HG03558 (cell line): ENCODE results near the gene ACAT2.
"Not testable (repeated sequence)": the region's sequence is repeated elsewhere in the genome, so short reads cannot be mapped to it uniquely, and the experiment has no call there.

Experiments
- ATAC-seq: cut with Tn5 transposase; IDR thresholded peaks from one replicate; pipeline ENCODE4 v1.9.1; 2021; ENCODE audit warnings: moderate number of reproducible peaks; ENCODE audit not compliant: unreplicated experiment; ENCODE audit errors: extremely low read depth

Gene ACAT2

GRCh38 chr6:159729598-159730331, 32.1 kb upstream of the ACAT2 start:
- no peak for ATAC-seq

GRCh38 chr6:159730332-159730676, 31.5 kb upstream of the ACAT2 start:
- no peak for ATAC-seq

GRCh38 chr6:159732550-159732949, 29.3 kb upstream of the ACAT2 start:
- not testable (repeated sequence) for ATAC-seq

GRCh38 chr6:159733395-159733794, 28.4 kb upstream of the ACAT2 start:
- not testable (repeated sequence) for ATAC-seq

- ATAC-seq, result no peak
Observed at GRCh38 chr6:159736908-159737307, 24.9 kb upstream of the ACAT2 start.

- no peak for ATAC-seq
Observed at GRCh38 chr6:159739341-159739740, 22.5 kb upstream of the ACAT2 start.

- ATAC-seq, result no peak
Observed at GRCh38 chr6:159742165-159742564, 19.7 kb upstream of the ACAT2 start.

- no peak for ATAC-seq
Observed at GRCh38 chr6:159745081-159745480, 16.8 kb upstream of the ACAT2 start.

GRCh38 chr6:159746759-159747158, 15.1 kb upstream of the ACAT2 start:
- ATAC-seq, result no peak

GRCh38 chr6:159748127-159748526, 13.7 kb upstream of the ACAT2 start:
- ATAC-seq, result not testable (repeated sequence)

GRCh38 chr6:159751448-159751847, 10.4 kb upstream of the ACAT2 start:
- no peak for ATAC-seq

- ATAC-seq, result no peak
Observed at GRCh38 chr6:159753081-159753872, 8.6 kb upstream of the ACAT2 start.

- no peak for ATAC-seq
Observed at GRCh38 chr6:159754401-159754800, 7.4 kb upstream of the ACAT2 start.

- ATAC-seq, result no peak
Observed at GRCh38 chr6:159754959-159755914, 6.6 kb upstream of the ACAT2 start.

- ATAC-seq, result no peak
Observed at GRCh38 chr6:159756508-159756907, 5.3 kb upstream of the ACAT2 start.

- ATAC-seq, result no peak
Observed at GRCh38 chr6:159758031-159759001, 3.5 kb upstream of the ACAT2 start.

GRCh38 chr6:159759645-159760044, 2.2 kb upstream of the ACAT2 start:
- ATAC-seq, result no peak

- no peak for ATAC-seq
Observed at GRCh38 chr6:159760602-159761057, 1.2 kb upstream of the ACAT2 start.

- no peak for ATAC-seq
Observed at GRCh38 chr6:159761129-159761872, 544 bp upstream of the ACAT2 start.
